Esophagus (tissue), 2 donors: ENCODE data around the gene ZNF474. TPM values are rescaled to one million over a fixed set of nuclear protein-coding genes. Genes with fewer than 3 reads are reported as not detected.

ENCODE experiments used
- H3K27ac ChIP-seq, 2 donors: one replicate each; pipeline ENCODE4 v1.5.1; 2013; ENCODE audit warnings: low read depth in 2 of 2, mild to moderate bottlenecking in 2 of 2, inconsistent platforms in 1 of 2, low read length in 1 of 2, moderate library complexity in 1 of 2
- H3K27me3 ChIP-seq, 2 donors: one replicate each; pipeline ENCODE4 v1.6.1; 2013; ENCODE audit warnings: low read length in 2 of 2, control low read depth in 1 of 2, mild to moderate bottlenecking in 1 of 2; ENCODE audit not compliant: insufficient read depth in 2 of 2, control insufficient read depth in 1 of 2
- H3K36me3 ChIP-seq, 2 donors: one replicate each; pipeline ENCODE4 v1.6.1; 2013; ENCODE audit warnings: low read length in 1 of 2; ENCODE audit not compliant: control insufficient read depth in 2 of 2, insufficient read depth in 2 of 2
- H3K4me1 ChIP-seq, 2 donors: one replicate each; pipeline ENCODE4 v1.6.1; 2013; ENCODE audit warnings: low read length in 1 of 2; ENCODE audit not compliant: control insufficient read depth in 2 of 2, insufficient read depth in 2 of 2
- H3K4me3 ChIP-seq, 2 donors: one replicate each; pipeline ENCODE4 v1.5.1; 2013; ENCODE audit warnings: low read length in 2 of 2, mild to moderate bottlenecking in 2 of 2, low read depth in 1 of 2, moderate library complexity in 1 of 2
- H3K9me3 ChIP-seq, 2 donors: one replicate each; pipeline ENCODE4 v1.6.1; 2013; ENCODE audit warnings: mild to moderate bottlenecking in 2 of 2, low read depth in 1 of 2, low read length in 1 of 2, moderate library complexity in 1 of 2; ENCODE audit not compliant: control insufficient read depth in 2 of 2, insufficient read depth in 1 of 2
- WGBS, 2 donors: extraction: QIAGEN DNeasy Blood & Tissue Kit; methylation state at CpG; one replicate each; pipeline ENCODE4 v1.1.7; 2013; 5-methylcytosine and 5-hydroxymethylcytosine counted together
- polyA plus RNA-seq, 2 donors: library from polyadenylated mRNA; stranded (reverse); fragments of 200-250 nt; gene quantifications; one replicate each; pipeline ENCODE4 v1.2.3, GENCODE V29; 2013
- donor health status: healthy with polysubstance abuse.
- donor health status: Bipolar disorder and iron deficiency.

Gene ZNF474
- polyA plus RNA-seq, 2 donors, result 0.04 to 0.06 TPM

DNA sequence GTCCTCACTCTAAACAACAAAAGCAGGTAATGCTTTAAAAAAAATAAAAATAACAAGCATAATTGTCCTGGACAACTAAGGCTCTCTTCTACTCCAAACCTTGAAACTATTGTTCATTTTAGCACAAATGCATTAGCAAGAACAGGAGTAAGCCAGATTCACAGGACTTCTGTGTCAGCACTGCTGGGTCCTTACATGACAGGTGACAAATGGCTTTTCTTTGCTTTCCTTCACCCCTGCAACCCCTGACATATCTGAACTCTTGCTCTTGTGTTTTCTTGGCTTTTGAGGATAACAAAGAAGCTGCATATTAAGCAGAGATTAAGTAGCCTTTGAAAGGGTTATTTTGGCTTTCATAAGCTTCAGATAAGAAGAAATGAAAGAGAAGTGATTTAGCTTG, 71.1 kb downstream of the ZNF474 start:
- Histone ChIP-seq H3K4me1 (no peaks in the 10 kb centered on the region), H3K27me3 (no peaks in the 10 kb centered on the region), H3K9me3 (no peaks in the 10 kb centered on the region), H3K27ac (no peak overlapping the region), H3K36me3 (no peaks in the 10 kb centered on the region), H3K4me3 (no peak overlapping the region)

DNA sequence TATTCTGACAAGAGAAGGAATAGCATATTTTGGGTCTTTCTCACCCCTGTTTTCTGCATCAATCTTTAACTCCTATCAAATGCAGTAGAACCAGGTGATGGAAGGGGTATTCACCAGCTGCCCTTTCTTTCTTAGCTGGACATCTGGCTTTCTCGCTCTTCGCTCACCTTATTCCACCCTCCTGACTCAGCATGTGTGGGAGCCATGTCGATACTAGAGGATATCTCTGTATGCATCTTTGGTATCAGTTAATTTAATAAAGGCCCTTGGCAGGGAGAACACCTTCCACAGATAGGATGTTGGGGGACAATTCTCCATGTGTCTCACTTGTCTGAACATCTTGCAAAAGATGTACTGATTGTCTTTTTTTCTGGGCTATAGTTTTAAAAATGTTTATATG, 71.5 kb downstream of the ZNF474 start:
- Histone ChIP-seq H3K4me3 (no peak overlapping the region), H3K27me3 (no peaks in the 10 kb centered on the region), H3K9me3 (no peaks in the 10 kb centered on the region), H3K36me3 (no peaks in the 10 kb centered on the region), H3K4me1 (no peaks in the 10 kb centered on the region), H3K27ac (no peak overlapping the region)
- WGBS, 2 donors, result 78 to 85% methylated on average over 3 of the region's 3 CpGs

DNA sequence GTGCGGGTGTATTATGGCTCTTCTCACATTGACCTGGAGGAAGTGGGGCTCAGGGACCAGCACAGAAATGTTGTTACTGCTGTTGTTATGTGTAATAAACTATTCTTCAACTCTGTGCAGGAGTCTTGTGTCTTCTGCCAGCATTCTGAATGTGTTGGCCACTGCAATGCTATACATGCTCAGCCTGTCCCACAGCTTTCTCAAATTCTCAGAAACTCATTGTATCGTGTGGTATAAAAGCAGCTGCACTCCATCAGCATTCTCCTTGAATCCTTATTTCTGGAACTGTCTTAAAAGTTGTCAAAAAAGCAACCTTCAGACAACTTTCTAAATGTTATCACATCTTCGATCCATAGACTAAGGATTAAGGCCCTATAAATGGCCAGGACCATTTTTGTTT, 72.0 kb downstream of the ZNF474 start:
- WGBS, 2 donors, result 74 to 80% methylated on average over 3 of the region's 3 CpGs
- H3K9me3 ChIP-seq, result no peaks in the 10 kb centered on the region
- H3K27ac ChIP-seq, result no peak overlapping the region
- no peaks in the 10 kb centered on the region for H3K27me3 ChIP-seq
- no peaks in the 10 kb centered on the region for H3K36me3 ChIP-seq
- no peaks in the 10 kb centered on the region for H3K4me1 ChIP-seq
- H3K4me3 ChIP-seq, result no peak overlapping the region

DNA sequence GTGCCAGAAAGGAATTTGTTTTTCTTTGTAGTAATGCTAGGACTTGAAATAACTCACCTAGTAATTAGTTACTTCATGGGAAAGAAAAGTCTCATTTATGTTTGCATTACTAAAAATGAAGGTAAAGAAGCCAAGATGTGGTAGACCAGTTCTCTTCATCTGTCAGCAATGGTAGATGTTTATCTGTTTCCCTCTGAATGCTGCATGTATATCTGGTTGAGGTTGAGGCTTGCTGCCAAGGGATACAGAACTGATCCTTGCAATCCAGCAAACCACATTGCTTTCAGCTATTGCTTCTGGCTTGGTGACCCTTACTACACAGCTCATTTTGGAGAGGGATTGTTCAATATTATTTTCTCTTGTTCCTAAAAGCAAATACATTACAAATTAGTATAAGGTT, 73.6 kb downstream of the ZNF474 start:
- no peaks in the 10 kb centered on the region for H3K36me3 ChIP-seq
- H3K27me3 ChIP-seq, result no peaks in the 10 kb centered on the region
- no peaks in the 10 kb centered on the region for H3K9me3 ChIP-seq
- H3K27ac ChIP-seq, result no peak overlapping the region
- no peak overlapping the region for H3K4me3 ChIP-seq
- no peaks in the 10 kb centered on the region for H3K4me1 ChIP-seq

Other genes starting within 250 kb of the ZNF474 start
- gene SRFBP1, start 167.6 kb upstream of the ZNF474 start, polyA plus RNA-seq, result 1 to 10 TPM; 1.8 to 4.2 TPM
- gene LOX, start 51.3 kb upstream of the ZNF474 start, polyA plus RNA-seq, result 1 to 10 TPM in 1 of 2 donors, under 1 TPM in 1; 0.71 to 1.2 TPM
- gene SNCAIP, start 182.7 kb downstream of the ZNF474 start, polyA plus RNA-seq, result 1 to 10 TPM in 1 of 2 donors, under 1 TPM in 1; 0.80 to 1.2 TPM